Stimulated activated CD8-positive, alpha-beta memory T cell treated with anti-CD3 and anti-CD28 coated beads, Interleukin-12 subunit alpha, Interleukin-12 subunit beta, amount 100 ng/mL, for 4 hours (primary cell): ENCODE results near the gene NEURL1B.
"Not testable (repeated sequence)": the region's sequence is repeated elsewhere in the genome, so short reads cannot be mapped to it uniquely, and the experiment has no call there.

Source experiments
- DNase-seq: peaks from one replicate; pipeline ENCODE4 v3.0.0-alpha.2; 2020; ENCODE audit warnings: low read depth

The NEURL1B gene

GRCh38 chr5:172640822-172641358 is at the start of gene NEURL1B:
NEURL1B (plus strand) TSS chr5:172641263; CDS start chr5:172641407, 144 bp downstream.
- no peak for DNase-seq

- DNase-seq, result no peak
These were observed 49.4 kb upstream of the NEURL1B start for GRCh38 chr5:172591636-172592035.

GRCh38 chr5:172592881-172593280 is 48.2 kb upstream of the NEURL1B start:
- no peak for DNase-seq

- DNase-seq, result no peak
These were observed 47.8 kb upstream of the NEURL1B start for GRCh38 chr5:172593306-172593705.

- DNase-seq, result no peak
These were observed 47.3 kb upstream of the NEURL1B start for GRCh38 chr5:172593721-172594235.

GRCh38 chr5:172594431-172594830 is 46.6 kb upstream of the NEURL1B start:
- no peak for DNase-seq

GRCh38 chr5:172594867-172595466 is 46.1 kb upstream of the NEURL1B start:
- DNase-seq, result no peak

- DNase-seq, result no peak
These were observed 45.2 kb upstream of the NEURL1B start for GRCh38 chr5:172595596-172596455.

GRCh38 chr5:172596638-172597231 is 44.3 kb upstream of the NEURL1B start:
- no peak for DNase-seq

- DNase-seq, result no peak
These were observed 43.3 kb upstream of the NEURL1B start for GRCh38 chr5:172597755-172598155.

- DNase-seq, result no peak
These were observed 42.5 kb upstream of the NEURL1B start for GRCh38 chr5:172598251-172599203.

GRCh38 chr5:172599204-172599567 is 41.9 kb upstream of the NEURL1B start:
- no peak for DNase-seq

- DNase-seq, result no peak
These were observed 40.5 kb upstream of the NEURL1B start for GRCh38 chr5:172600571-172600970.

- DNase-seq, result not testable (repeated sequence)
These were observed 39.5 kb upstream of the NEURL1B start for GRCh38 chr5:172601576-172601975.

- no peak for DNase-seq
These were observed 38.3 kb upstream of the NEURL1B start for GRCh38 chr5:172602783-172603231.

GRCh38 chr5:172603251-172603806 is 37.7 kb upstream of the NEURL1B start:
- DNase-seq, result no peak

GRCh38 chr5:172605466-172605865 is 35.6 kb upstream of the NEURL1B start:
- no peak for DNase-seq

- DNase-seq, result no peak
These were observed 34.8 kb upstream of the NEURL1B start for GRCh38 chr5:172606156-172606785.

- DNase-seq, result no peak
These were observed 33.8 kb upstream of the NEURL1B start for GRCh38 chr5:172607213-172607793.

GRCh38 chr5:172608773-172609172 is 32.3 kb upstream of the NEURL1B start:
- DNase-seq, result no peak
